ENCODE data around the gene PRKAG2. TPM values are rescaled to one million over a fixed set of nuclear protein-coding genes. Genes with fewer than 3 reads are reported as not detected.

Gene PRKAG2
- total RNA-seq, 1 experiment from 2014 or later: 23.9 TPM

DNA sequence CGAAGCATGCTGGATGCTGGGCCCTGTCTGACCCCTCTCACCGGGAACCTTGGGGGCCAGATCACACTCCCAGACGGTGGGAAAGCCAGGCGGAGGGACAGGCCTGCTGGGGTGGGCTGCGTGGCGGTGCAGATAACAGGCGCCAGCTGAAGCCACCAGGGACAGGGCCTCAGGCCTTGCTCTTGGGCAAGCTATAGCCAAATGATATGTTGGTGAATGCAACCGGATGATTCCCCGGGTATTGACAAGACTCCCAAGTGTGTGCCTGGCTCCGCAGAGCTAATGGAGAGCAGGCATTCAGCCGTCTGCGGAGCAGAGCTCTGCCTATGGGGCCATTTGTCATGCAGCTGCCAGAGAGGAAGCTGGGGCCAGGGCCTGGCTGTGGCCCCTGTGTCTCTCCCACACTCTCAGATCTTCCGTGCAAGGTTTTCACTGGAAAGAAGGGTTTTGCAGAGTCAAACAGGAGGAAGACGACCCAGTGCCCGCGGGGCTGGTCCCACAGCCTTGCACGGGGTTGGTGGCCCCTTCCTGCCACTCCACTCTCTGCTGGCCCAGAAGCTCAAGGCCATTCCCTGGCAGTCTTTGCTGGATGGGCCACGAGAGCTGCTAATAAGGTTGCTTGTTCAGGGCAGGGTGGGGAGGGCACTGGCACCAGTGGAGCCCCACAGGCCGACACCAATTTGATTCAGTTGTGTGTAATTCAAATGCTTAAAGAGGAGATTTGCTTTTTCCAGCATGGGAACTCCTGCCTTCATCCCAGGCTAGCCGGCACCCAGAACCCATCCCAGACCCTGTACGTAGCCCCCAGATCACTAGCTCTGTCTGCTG, 91.8 kb downstream of the PRKAG2 start:
- H3K4me3 ChIP-seq (ENCODE audit: low read length): no peak overlapping the region
- no peak overlapping the region for H3K27ac ChIP-seq (ENCODE audit: low read length)
- no peak overlapping the region for H3K9ac ChIP-seq (ENCODE audit: low read length)
- H2AFZ ChIP-seq (ENCODE audit: low read length): no peak overlapping the region
- H3K4me2 ChIP-seq (ENCODE audit: low read length): no peak overlapping the region
- no peaks in the 10 kb centered on the region for H3K27me3 ChIP-seq (ENCODE audit: low read length)
- H4K20me1 ChIP-seq (ENCODE audit: low read length): no peaks in the 10 kb centered on the region
- H3K79me2 ChIP-seq (ENCODE audit: low read length): no peaks in the 10 kb centered on the region
- CTCF ChIA-PET: no interaction called here
- POLR2A ChIA-PET (ENCODE audit: unreplicated experiment): no interaction called here
- H3K36me3 ChIP-seq (ENCODE audit: low read depth, low read length): no peaks in the 10 kb centered on the region
- BruUV-seq (replicated peaks): no TSS peak
- no peak for DNase-seq
- H3K9me2 ChIP-seq (replicated peaks; ENCODE audit: low read length): no peaks in the 10 kb centered on the region
- no peaks in the 10 kb centered on the region for H3K4me1 ChIP-seq (ENCODE audit: insufficient read depth, low read length)
- no peak for ATAC-seq
- no peaks in the 10 kb centered on the region for H3K9me3 ChIP-seq (ENCODE audit: low read length)
- no peaks in the 10 kb centered on the region for H3F3A ChIP-seq (ENCODE audit: low read length, unreplicated experiment)
- intact Hi-C loops (cut with micrococcal nuclease): loop anchor here (5.0 kb wide), 2 partner anchors 72 to 362 kb away; no protein-coding TSS in a partner anchor
- TF ChIP-seq, protein P1, sequence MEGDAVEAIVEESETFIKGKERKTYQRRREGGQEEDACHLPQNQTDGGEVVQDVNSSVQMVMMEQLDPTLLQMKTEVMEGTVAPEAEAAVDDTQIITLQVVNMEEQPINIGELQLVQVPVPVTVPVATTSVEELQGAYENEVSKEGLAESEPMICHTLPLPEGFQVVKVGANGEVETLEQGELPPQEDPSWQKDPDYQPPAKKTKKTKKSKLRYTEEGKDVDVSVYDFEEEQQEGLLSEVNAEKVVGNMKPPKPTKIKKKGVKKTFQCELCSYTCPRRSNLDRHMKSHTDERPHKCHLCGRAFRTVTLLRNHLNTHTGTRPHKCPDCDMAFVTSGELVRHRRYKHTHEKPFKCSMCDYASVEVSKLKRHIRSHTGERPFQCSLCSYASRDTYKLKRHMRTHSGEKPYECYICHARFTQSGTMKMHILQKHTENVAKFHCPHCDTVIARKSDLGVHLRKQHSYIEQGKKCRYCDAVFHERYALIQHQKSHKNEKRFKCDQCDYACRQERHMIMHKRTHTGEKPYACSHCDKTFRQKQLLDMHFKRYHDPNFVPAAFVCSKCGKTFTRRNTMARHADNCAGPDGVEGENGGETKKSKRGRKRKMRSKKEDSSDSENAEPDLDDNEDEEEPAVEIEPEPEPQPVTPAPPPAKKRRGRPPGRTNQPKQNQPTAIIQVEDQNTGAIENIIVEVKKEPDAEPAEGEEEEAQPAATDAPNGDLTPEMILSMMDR (conservative IDR thresholded peaks at IDR 0.05; ENCODE audit: low read depth, low read length): no peak
- no peak for TF ChIP-seq EZH2 (IDR thresholded peaks at IDR 0.05; ENCODE audit: low read length, unreplicated experiment)
- no peak for TF ChIP-seq EZH2phosphoT487 (IDR thresholded peaks at IDR 0.05; ENCODE audit: borderline replicate concordance, low read length)

DNA sequence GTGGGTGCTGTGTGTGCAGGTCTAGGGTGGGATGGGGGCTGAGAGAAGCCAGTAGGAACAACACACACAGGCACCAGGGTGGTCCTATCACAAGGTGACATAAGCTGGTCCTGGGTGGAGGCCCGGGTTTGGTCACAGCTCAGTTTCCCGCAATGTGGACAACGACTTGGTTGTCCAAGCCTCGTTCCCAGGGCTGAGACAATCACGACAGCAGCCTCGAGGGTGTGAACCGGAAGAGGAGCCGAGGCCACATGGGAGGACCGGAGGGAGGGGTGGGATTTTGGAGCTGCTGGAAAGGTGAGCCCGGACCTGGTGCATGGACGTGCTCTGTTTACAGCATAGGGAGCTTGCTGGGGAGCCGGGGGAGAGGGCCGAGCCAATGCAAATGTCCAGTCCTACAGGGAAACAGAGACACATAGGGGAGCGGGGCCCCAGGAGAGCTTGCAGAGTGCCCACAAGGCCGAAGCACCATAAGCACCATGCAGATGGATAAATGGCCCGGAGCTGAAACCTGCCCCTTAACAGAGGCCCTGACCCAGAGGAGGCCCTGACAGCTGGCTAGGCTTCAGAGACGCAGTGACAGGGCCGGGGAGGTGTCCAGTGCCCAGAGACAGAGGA, 92.8 kb downstream of the PRKAG2 start:
- intact Hi-C loops (cut with micrococcal nuclease): loop anchor here (1.0 to 5.0 kb wide), 4 partner anchors 73 to 363 kb away; no protein-coding TSS in a partner anchor
- Histone ChIP-seq H3K4me1 (ENCODE audit: insufficient read depth, low read length) (no peaks in the 10 kb centered on the region), H3K4me2 (ENCODE audit: low read length) (no peak overlapping the region), H3F3A (ENCODE audit: low read length, unreplicated experiment) (no peaks in the 10 kb centered on the region), H3K9me3 (ENCODE audit: low read length) (no peaks in the 10 kb centered on the region), H3K9me2 (replicated peaks; ENCODE audit: low read length) (no peaks in the 10 kb centered on the region), H3K27ac (ENCODE audit: low read length) (no peak overlapping the region), H3K36me3 (ENCODE audit: low read depth, low read length) (no peaks in the 10 kb centered on the region), H2AFZ (ENCODE audit: low read length) (no peak overlapping the region), H3K27me3 (ENCODE audit: low read length) (no peaks in the 10 kb centered on the region), H4K20me1 (ENCODE audit: low read length) (no peaks in the 10 kb centered on the region), H3K9ac (ENCODE audit: low read length) (no peak overlapping the region), H3K4me3 (ENCODE audit: low read length) (no peak overlapping the region), H3K79me2 (ENCODE audit: low read length) (no peaks in the 10 kb centered on the region)
- DNase-seq (no peak), ATAC-seq (no peak)
- POLR2A ChIA-PET (ENCODE audit: unreplicated experiment): no interaction called here
- TF ChIP-seq EZH2phosphoT487 (IDR thresholded peaks at IDR 0.05; ENCODE audit: borderline replicate concordance, low read length): no peak
- no peak for TF ChIP-seq EZH2 (IDR thresholded peaks at IDR 0.05; ENCODE audit: low read length, unreplicated experiment)
- TF ChIP-seq, protein P1 (conservative IDR thresholded peaks at IDR 0.05; ENCODE audit: low read depth, low read length): no peak
- no TSS peak for BruUV-seq (replicated peaks)
- CTCF ChIA-PET: no interaction called here

Data from PC-3 (cell line).